Measurements from ENCODE around the gene RAB24.

RAB24 gene

DNA sequence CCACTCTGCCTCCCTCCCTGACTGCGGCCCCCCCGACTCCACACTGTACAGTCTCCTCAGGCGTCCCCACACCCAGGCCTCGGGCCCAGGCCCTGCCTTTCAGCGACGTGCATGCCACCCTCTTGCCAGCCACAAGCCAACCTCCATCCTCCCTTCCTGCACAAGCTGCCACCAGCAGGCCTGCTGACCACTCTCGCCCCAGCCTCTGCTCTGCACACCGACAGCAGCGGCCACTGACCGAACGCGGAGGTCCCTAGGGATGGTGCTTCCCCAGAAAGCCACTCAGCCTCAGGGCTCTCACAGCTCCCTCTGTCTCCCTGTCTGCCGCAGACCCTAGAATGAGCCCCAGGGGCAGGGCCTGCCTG lies 29.4 kb upstream of the RAB24 start:
- no peak for DNase-seq

GRCh38 chr5:177332031-177332895 lies 28.7 kb upstream of the RAB24 start:
- no peak for DNase-seq

- DNase-seq = no peak
These were observed 27.7 kb upstream of the RAB24 start for GRCh38 chr5:177330991-177331842.

GRCh38 chr5:177329883-177330282 lies 26.4 kb upstream of the RAB24 start:
- no peak for DNase-seq

DNA sequence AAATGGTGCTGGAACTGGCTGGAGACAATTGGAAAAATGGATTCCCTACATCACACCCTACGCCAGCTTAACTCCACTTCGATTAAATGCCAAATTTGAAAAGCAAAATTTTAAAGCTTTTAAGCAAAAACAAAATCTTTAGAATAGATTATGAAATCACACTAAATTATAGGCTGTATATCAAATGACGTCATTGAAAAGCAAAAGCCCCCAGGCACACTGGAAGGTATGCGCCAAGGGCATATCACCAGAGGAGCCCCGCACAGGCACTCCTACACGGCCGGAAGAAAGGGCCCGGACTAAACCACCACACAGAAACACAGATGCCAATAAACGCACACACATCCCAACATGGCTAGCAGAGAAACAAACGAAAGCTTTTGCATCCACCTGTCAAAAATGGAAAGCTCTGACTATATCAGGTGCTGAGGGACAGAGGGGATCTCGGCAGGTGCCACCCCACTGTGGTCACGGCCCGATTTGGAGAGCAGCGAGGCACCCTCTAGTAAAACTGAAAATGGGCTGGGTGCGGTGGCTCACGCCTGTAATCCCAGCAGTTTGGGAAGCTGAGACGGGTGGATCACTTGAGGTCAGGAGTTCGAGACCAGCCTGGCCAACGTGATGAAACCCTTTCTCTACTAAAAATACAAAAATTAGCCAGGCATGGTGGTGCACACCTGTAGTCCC lies 25.2 kb upstream of the RAB24 start:
- DNase-seq = no peak

DNA sequence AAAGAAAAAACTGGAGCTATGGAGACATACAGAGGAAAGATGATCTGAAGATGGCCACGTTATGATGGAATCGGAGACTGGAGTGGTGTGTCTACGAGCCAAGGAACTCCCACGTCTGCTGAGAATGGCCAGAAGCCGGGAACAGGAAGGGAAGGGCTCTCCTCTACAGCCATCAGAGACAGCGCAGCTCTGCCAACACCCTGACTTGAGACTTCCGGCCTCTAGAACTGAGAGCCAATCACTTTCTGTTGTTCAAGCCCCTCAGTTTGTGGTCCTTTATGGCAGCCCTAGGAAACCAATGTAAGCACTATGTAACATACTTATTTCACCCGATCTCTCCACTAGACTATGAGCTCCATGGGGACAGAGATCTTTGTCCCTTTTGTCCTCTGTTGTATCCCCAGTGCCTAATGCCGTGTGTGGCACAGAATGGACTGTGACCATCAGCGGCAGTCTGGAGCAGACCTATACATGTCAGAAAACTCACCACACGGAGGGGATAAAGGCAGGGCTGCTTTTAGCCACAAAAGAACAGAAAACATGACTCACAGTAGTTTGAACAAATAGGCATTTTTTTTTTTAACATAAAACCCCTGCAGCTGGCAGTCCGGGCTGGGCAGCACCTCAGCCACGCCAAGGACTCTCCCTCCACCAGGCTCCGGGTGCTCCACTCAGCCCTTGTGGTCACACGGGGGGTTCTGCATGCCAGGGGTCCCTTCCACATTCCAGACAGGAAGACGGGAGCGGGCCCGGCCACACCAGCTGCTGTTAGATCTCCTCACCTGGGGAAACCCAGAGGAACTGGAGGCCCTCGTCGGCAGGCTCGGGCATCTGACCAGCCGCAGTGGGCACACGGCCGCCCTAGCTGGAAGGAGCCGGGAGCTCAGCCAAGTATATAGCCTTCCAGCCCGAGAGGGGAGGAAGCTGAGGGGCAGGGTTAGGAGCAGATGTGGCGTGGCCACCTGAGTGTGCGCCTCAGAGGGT lies 24.3 kb upstream of the RAB24 start:
- peak; percentile 34 for DNase-seq

DNA sequence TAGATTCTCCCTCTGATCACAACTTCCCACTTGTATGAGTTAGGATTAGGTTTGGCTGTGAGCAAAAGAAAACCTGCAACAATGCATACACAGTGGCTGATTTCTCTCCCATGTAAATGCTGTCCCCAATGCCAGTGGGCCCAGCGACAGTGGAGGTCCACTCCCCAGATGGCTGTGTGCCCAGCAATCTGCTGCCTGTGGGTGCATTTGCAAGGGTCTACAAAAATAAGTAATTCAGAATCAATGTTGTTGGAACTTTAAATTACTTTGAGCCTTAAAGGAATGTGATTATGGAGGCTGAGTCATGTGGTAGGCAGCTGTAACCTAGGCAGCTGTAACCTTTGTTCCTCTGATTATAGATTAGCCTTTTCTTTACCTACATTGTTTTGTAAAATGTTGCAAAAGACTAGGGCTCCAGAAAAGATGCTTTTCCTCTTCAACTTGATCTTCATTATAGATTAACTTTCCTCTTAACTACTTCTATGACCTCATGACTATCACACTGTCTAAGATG lies 22.4 kb upstream of the RAB24 start:
- DNase-seq = no peak

DNA sequence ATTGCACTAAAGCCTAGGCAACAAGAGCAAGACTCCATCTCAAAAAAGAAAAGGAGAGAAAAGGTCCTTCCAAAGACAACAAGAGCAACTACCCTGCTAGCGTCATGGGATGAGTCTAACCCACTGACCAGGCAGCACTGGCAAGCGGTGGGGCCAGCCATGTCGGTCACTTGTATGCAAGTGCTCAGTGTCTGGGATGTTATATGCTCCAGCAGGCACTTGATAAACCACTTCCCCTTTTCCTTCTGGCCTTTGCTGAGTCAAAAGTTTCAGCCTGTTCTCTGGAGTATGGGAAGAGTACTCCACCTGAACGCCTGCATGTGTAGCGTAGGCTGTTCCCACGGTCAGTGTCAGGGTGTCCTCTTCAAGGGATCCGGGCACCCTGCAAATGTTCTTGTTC lies 17.4 kb upstream of the RAB24 start:
- DNase-seq = no peak

GRCh38 chr5:177319913-177320588 lies 16.5 kb upstream of the RAB24 start:
- peak; percentile 31 for DNase-seq

- peak; percentile 78 for DNase-seq
These were observed 14.4 kb upstream of the RAB24 start for GRCh38 chr5:177317959-177318377.

DNA sequence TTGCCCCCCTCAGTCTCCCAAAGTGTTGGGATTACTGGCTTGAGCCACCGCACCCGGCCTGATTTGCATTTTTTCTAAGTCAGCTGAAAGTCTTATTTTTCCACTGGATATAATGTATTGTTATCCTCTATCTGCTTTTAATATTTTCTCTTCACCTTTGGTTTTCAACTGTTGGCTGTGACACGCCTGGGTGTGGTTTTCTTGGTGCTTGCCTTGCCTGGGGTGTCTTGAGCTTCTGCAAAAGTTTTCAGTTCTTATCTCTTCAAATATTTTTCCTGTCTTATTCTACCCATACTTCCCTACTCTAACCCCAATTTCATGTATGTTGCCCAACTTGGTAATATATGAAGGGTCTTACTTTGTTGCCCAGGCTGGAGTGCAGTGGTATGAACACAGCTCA lies 12.5 kb upstream of the RAB24 start:
- DNase-seq = no peak

- DNase-seq = no peak
These were observed 11.9 kb upstream of the RAB24 start for GRCh38 chr5:177315411-177315810.

DNA sequence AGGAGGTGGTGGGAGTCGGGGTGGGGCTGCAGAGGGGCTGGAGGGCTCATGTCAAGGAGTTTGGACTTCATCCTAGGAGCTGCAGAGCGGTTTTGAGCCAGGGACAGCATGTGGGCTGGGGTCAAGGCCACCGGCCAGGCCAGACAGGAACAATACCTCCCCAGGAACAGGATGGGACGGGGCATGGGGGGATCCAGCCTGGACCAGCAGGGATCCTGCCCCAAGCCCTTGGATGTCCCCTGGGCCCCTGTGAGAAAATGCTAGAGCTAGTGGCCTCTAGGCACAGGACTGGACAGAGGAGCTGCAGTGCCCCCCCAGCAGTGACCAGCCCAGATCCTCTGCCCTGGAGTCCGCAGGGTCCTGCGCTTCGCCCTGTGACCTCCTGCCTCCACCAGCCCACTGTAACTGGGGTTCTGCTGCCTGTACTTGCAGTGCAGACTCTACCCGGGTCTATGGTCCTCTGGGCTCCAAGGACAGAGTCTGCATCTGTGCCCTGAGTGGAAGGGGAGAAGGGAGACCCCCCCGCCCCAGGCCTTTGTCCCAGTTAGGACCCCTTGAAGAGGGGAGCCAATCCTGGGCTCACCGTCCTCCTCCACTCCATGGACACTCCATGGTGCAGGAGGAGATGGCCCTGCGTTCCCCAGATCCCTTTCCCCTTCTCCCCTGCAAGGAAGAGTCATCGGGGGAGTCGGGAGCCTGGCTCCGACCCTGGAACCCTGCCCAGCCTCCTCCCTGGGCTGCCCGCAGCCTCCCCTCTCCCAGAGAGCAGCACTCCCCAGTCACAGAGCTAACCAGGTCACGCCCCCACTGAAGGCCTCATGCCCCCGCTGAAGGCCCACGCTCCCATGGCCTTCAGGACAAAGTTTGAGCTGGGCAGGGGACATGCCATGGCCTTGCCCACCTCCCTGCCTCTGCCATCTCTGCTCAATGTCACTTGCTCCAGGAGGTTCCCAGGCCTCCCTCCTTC lies 11.1 kb upstream of the RAB24 start:
- DNase-seq = no peak

- DNase-seq = no peak
These were observed 10.2 kb upstream of the RAB24 start for GRCh38 chr5:177313561-177314259.

DNA sequence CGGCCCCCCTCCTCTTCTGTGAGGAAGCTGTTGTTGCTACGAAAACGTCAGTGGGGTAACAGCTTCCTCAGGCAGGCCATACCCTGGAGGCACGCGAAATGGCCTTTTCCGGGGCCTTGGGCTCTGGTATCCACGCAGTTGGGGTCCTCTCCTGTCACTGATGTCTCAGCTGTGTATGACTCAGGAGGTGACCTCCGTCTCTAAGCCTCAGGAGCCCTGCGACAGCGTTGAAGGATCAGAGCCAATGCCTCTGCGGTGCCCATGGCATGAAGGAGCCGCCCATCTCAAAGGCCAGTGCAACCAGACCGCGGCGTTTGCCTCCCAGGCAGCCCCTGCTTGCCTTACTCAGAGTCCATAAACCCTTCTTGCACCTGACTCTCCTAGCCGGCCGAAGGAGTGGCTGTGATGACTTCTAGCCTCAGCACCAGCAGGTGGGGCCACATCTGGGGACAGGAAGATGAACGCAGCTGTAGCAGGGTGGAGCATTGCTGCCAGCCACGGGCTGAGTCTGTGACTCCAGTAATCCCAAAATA lies 9.2 kb upstream of the RAB24 start:
- DNase-seq = no peak

- peak; percentile 94 for DNase-seq
These were observed 8.5 kb upstream of the RAB24 start, which contains the start of gene MXD3 for GRCh38 chr5:177311723-177312648. Gene MXD3, minus strand, starts transcription at chr5:177311898. Its CDS starts 68 bp downstream, at chr5:177311830.

GRCh38 chr5:177311392-177311722 lies 7.8 kb upstream of the RAB24 start:
- no peak for DNase-seq
